GM19372 (cell line): ENCODE measurements around the gene RBM42.
"Not testable (repeated sequence)": the region's sequence is repeated elsewhere in the genome, so short reads cannot be mapped to it uniquely, and the experiment has no call there.

Source experiments
- ATAC-seq: cut with Tn5 transposase; IDR thresholded peaks from one replicate; pipeline ENCODE4 v1.9.1; 2021; ENCODE audit warnings: mild to moderate bottlenecking, low read depth, moderate library complexity; ENCODE audit not compliant: unreplicated experiment

RBM42 gene

GRCh38 chr19:35628565-35629331 is at the start of gene RBM42:
RBM42 (plus strand) TSS chr19:35629036; CDS start chr19:35629154, 118 bp downstream.
- peak; percentile 97 for ATAC-seq

- no peak for ATAC-seq
Measured at GRCh38 chr19:35582760-35583159, 46.1 kb upstream of the RBM42 start.

- ATAC-seq: no peak
Measured at GRCh38 chr19:35585848-35586247, 43.0 kb upstream of the RBM42 start, which contains the start of gene PMIS2. PMIS2 (plus strand) TSS chr19:35586173; CDS start chr19:35586260, 87 bp downstream.

- ATAC-seq: no peak
Measured at GRCh38 chr19:35587321-35587720, 41.5 kb upstream of the RBM42 start.

GRCh38 chr19:35590875-35591274 is 38.0 kb upstream of the RBM42 start:
- no peak for ATAC-seq

- no peak for ATAC-seq
Measured at GRCh38 chr19:35592226-35592625, 36.6 kb upstream of the RBM42 start.

- ATAC-seq: not testable (repeated sequence)
Measured at GRCh38 chr19:35595026-35595425, 33.8 kb upstream of the RBM42 start.

- ATAC-seq: no peak
Measured at GRCh38 chr19:35595928-35596327, 32.9 kb upstream of the RBM42 start.

- peak; percentile 68 for ATAC-seq
Measured at GRCh38 chr19:35596366-35596999, 32.4 kb upstream of the RBM42 start.

GRCh38 chr19:35601971-35602370 is 26.9 kb upstream of the RBM42 start:
- no peak for ATAC-seq

- not testable (repeated sequence) for ATAC-seq
Measured at GRCh38 chr19:35604436-35604835, 24.4 kb upstream of the RBM42 start.

- ATAC-seq: not testable (repeated sequence)
Measured at GRCh38 chr19:35607170-35607569, 21.7 kb upstream of the RBM42 start.

- no peak for ATAC-seq
Measured at GRCh38 chr19:35607661-35608060, 21.2 kb upstream of the RBM42 start.

- ATAC-seq: no peak
Measured at GRCh38 chr19:35608251-35608650, 20.6 kb upstream of the RBM42 start.

- no peak for ATAC-seq
Measured at GRCh38 chr19:35609851-35610353, 18.9 kb upstream of the RBM42 start.

GRCh38 chr19:35612224-35612558 is 16.6 kb upstream of the RBM42 start:
- no peak for ATAC-seq

GRCh38 chr19:35612559-35613321 is 16.1 kb upstream of the RBM42 start, which contains the start of gene HAUS5:
HAUS5 (plus strand) TSS chr19:35612735; CDS start chr19:35612795, 60 bp downstream.
- ATAC-seq: peak; percentile 87

GRCh38 chr19:35613574-35613973 is 15.3 kb upstream of the RBM42 start:
- ATAC-seq: no peak

GRCh38 chr19:35615036-35615435 is 13.8 kb upstream of the RBM42 start:
- ATAC-seq: no peak

- ATAC-seq: no peak
Measured at GRCh38 chr19:35618857-35619256, 10.0 kb upstream of the RBM42 start.
